Measurements from ENCODE around the gene EMC1. TPM values are rescaled to one million over a fixed set of nuclear protein-coding genes. Genes with fewer than 3 reads are reported as not detected.
"Not testable (repeated sequence)": the region's sequence is repeated elsewhere in the genome, so short reads cannot be mapped to it uniquely, and the experiment has no call there.

Gene EMC1
- total RNA-seq, 1 donor: 90.2 TPM

DNA sequence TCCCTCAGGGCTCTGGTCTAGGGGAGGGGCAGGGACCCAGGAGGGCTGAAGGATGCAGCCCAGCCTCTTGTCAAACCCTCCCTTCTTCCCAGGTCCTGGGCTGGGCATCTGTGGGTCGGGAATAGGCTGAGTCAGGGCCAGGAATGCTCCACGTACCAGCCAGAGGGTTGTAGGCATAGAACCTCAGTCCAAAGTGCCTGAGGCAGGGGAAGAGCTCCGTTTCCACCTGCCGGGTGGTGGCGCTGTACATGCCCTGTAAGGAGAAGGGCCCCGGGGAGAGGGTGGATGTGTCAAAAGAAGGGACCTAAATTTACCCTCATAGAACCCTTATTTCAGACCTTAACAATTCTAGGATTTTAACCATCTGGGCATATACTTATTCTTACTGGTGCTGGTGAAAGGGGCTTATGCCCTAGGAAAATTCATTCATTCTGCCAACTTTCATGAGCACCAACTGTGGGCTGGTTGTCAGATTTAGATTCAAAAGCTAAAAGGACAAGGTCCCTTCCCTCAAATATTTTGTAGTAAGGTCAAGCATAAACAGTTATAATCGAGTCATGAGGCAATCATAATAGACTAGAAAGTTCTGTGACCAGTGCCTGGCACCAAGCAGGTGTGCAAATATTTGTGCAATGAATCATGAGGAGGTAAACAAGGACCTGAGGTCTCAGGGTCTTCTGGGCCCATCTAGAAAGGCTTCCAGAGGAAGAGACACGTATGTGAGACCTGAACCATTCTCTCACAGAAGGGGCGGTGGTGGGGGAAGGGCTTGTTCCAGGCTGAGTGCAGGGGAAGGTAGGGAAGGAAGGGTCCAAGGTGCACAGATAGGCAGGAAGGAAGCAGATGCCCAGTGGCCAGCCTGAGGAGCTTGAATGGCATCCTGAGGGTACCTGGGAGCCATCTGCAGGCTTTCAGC lies 18.4 kb upstream of the EMC1 start:
- TF ChIP-seq, protein P1, sequence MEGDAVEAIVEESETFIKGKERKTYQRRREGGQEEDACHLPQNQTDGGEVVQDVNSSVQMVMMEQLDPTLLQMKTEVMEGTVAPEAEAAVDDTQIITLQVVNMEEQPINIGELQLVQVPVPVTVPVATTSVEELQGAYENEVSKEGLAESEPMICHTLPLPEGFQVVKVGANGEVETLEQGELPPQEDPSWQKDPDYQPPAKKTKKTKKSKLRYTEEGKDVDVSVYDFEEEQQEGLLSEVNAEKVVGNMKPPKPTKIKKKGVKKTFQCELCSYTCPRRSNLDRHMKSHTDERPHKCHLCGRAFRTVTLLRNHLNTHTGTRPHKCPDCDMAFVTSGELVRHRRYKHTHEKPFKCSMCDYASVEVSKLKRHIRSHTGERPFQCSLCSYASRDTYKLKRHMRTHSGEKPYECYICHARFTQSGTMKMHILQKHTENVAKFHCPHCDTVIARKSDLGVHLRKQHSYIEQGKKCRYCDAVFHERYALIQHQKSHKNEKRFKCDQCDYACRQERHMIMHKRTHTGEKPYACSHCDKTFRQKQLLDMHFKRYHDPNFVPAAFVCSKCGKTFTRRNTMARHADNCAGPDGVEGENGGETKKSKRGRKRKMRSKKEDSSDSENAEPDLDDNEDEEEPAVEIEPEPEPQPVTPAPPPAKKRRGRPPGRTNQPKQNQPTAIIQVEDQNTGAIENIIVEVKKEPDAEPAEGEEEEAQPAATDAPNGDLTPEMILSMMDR (IDR thresholded peaks at IDR 0.05; ENCODE audit: insufficient read depth, low read depth, low read length): peak; percentile 9
- not testable (repeated sequence) for H3K4me3 ChIP-seq (ENCODE audit: low read depth, low read length); DNase-seq (ENCODE audit: low read depth)

DNA sequence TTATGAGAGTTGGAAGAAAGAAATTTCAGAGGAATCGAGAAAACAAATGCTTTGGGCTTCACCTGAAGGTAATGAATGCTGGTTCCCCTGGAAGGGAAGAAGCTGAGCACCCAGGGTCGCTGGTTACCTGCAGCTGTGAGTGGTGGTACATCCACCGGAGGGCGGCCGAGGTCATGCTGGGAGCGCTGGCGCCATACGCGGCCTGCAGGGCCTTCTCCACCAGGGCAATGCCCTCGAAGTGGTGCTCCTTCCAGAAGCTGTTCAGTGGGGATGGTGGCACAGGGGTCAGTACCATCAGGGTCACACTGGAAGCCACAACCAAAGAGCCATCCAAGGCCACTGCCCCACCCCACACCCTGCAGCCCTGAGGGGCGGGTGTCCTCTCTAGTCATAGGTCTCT lies 17.1 kb upstream of the EMC1 start:
- H3K4me3 ChIP-seq (ENCODE audit: low read depth, low read length): no peak overlapping the region
- DNase-seq (ENCODE audit: low read depth): no peak
- TF ChIP-seq, protein P1 (IDR thresholded peaks at IDR 0.05; ENCODE audit: insufficient read depth, low read depth, low read length): no peak

DNA sequence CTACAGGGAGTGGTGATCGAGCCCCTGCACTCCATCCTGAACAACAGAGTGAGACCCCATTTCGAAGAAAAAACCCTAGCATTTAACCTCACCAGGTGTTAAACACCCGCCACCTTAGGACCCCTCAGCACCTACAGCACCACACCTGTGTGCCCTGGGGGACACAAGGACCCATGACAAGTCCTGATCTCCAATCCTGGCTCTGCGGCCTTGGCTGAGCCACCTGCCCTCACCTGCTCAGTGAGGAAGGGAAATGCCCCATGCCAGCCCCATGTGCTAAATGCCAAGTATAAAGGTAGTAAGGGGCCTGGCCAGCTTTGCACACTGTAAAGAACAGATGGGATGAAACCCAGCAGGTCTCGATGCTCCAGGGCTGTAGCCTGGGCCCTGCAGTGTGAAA lies 11.4 kb upstream of the EMC1 start:
- no peak for DNase-seq (ENCODE audit: low read depth)
- TF ChIP-seq, protein P1 (IDR thresholded peaks at IDR 0.05; ENCODE audit: insufficient read depth, low read depth, low read length): no peak
- H3K4me3 ChIP-seq (ENCODE audit: low read depth, low read length): no peak overlapping the region

DNA sequence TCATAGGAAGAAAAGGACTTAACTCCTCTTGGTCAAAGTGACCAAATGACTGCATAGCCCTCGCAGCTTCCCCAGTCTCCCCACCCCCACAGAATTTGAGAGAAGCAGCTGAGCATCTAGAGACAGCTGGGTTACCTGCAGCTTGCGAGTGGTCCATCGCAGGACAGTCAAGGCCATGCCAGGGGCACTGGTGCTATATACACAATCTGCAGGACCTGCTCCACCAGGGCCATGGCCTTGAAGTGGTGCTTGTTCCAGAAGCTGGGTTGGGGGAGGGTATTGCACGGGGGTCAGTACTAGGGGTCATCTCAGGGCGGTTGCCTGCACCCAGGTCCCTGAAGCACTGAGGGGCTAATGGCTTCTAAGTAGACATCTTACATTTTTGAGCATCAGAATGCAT lies 10.7 kb upstream of the EMC1 start:
- H3K4me3 ChIP-seq (ENCODE audit: low read depth, low read length): no peak overlapping the region
- no peak for DNase-seq (ENCODE audit: low read depth)
- TF ChIP-seq, protein P1 (IDR thresholded peaks at IDR 0.05; ENCODE audit: insufficient read depth, low read depth, low read length): no peak

DNA sequence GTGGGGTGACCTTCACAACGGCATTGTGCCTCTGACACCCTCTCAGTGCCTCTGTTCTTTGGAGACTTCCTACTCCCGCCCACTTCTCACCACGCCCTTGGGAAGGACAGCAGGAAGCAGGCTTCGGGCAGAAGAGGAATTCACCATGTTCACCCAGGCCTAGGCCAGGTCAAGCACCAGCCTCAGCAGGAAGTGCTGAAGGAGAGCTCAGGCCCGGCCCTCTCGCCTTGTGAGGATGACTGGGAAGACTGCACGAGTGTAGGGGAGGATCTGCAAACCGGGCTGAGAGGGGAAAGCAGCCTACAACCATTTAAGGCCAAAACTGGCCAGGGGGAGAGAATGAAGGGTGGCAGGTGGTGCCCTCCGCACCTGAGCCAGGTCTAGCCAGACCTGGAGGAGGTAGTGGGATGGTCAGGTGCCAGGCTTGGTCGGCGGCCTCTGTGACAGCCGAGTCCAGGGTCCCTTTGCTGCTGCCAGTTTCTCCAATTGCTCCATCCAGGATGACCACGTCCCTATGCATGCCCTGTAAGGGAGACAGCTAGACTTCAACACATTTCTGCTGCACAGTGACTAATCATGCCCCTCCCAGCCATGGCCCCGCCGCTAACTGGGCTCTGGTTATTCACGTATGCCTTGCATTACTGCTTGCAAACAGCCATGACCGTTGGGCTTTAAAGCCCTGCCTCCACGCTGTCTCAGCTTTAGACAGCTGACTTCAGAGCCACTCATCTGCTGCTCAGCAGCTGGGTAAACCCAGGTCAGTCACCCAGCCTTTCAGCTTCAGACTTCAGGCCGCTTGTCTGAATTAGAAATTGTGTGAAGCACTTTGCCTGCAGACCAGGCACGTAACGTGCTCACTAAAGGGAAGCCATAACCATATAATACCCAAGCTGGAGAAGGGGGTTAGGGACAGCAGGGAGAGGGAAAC lies 9.2 kb upstream of the EMC1 start:
- peak; percentile 64 for DNase-seq (ENCODE audit: low read depth)
- TF ChIP-seq, protein P1 (IDR thresholded peaks at IDR 0.05; ENCODE audit: insufficient read depth, low read depth, low read length): no peak
- no peak overlapping the region for H3K4me3 ChIP-seq (ENCODE audit: low read depth, low read length)

DNA sequence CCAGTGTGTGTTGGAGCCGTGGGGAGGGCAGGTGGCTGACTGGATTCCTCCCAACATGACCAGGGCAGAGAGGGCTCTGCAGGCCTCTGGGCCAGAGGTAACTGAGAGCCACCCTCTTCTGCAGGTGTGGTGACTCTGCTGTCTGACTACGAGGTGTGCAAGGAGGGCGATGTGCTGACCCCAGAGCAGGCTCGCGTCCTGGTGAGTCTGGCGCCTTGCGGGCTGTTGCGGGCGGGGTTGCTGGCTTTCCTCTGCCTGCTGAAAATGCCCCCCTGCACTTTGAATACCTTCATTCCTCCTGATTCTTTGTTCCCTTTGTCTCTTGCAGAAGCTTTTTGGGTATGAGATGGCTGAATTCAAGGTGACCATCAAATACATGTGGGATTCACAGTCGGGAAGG lies 7.0 kb upstream of the EMC1 start:
- TF ChIP-seq, protein P1 (IDR thresholded peaks at IDR 0.05; ENCODE audit: insufficient read depth, low read depth, low read length): no peak
- no peak for DNase-seq (ENCODE audit: low read depth)
- H3K4me3 ChIP-seq (ENCODE audit: low read depth, low read length): no peak overlapping the region

Measured in fibroblast of villous mesenchyme (primary cell).